NCI-H2196 treated with DMSO at 0.1 percent for 48 hours (cell line): ENCODE measurements around the gene MRGPRD.

ENCODE experiments used
- DNase-seq: peaks from one replicate; lab custom pipeline; 2025; ENCODE audit not compliant: unreplicated experiment; lab: John Stamatoyannopoulos, UW

The MRGPRD gene

GRCh38 chr11:68980776-68981065 lies at the start of gene MRGPRD:
Gene MRGPRD (minus strand): TSS chr11:68980986. CDS start chr11:68980986, 0 bp downstream.
- no peak for DNase-seq

DNA sequence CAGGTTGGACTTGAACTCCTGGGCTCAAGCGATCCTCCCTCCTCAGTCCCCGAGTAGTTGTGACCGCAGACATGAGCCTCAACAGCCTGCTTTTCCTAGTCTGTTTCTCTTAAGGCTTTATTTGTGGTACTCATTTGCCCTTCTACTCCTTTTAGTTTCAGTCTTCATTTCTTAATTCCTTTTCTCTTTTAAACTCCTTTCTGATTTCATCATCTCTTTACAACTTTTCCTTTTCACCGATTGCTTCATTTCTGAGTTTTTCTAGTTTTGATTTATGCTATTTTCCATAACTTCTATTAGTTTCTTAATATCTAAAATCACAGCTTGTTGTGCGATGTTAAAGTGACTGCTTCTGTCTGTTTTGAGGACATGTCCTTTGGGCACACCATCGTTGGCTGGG lies 49.5 kb upstream of the MRGPRD start:
- DNase-seq = no peak

DNA sequence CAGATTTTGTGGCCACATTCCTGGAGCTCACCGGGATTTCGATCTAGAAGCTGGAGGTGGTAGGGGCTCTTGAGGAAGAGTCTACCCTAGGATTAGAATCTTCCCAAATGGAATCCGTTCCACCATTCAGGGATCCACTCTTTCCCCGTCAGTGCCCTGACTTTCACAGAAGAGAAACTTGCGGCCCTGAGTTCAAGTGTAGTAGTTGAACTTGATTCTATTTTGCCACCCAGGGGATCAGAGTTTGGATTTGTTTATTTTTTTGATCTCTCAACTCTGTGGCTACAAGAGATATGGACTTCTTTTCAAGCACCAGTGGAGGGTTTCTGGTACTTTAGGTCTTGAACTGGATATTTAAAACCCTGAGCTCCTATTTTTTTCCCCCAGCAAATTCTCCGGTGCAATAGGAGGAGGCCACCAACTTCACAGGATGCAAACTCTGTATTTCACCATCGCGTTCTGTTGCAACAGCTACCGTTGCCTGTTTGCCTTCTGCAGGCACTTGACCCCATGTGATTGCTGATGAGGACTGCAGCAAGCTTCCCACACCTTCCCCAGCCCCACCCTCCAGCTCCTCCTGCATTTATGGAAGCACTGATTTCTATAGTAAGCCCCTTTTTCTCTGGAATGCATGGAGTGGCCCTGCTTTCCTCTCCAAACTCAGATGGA lies 47.1 kb upstream of the MRGPRD start:
- no peak for DNase-seq

GRCh38 chr11:69024509-69024908 lies 43.7 kb upstream of the MRGPRD start:
- no peak for DNase-seq

- DNase-seq = no peak
Observed at GRCh38 chr11:69022260-69022659, 41.5 kb upstream of the MRGPRD start.

- DNase-seq = no peak
Observed at GRCh38 chr11:69018924-69019323, 38.1 kb upstream of the MRGPRD start.

GRCh38 chr11:69017951-69018350 lies 37.2 kb upstream of the MRGPRD start:
- no peak for DNase-seq

DNA sequence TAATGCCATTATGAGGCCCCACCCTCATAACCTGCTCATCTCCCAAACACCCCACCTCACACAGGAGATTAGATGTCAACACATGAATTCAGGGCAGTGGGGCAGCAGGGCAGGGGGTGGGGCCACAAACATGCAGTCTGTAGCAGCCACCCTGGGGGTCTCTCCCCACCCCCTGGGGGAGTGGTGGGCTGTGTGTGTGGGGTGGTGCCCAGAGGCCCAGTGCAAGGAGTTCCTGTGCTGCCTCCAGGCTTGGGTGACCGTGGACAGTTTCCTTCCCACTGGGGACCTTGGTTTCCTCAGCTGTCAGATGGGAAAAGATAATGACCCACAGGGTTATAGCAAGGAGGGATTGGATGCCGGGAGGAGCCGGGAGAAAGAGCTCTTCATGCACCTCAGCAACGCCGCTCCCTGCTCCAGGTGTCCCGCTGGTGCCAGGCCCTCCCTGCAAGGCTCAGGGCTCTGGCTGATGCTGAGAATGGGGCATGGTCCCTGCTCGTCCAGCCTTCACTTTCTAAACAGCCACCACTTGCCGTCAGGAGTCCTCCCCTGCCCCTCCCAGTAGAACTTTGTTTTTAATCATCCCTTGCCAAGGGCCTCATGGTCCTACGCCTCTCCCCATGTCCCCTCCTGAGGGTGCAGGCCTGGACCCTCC lies 34.2 kb upstream of the MRGPRD start:
- DNase-seq = no peak

- DNase-seq = no peak
Observed at GRCh38 chr11:69014084-69014851, 33.5 kb upstream of the MRGPRD start.

GRCh38 chr11:69013009-69013951 lies 32.5 kb upstream of the MRGPRD start, which contains the start of gene MRGPRF:
Gene MRGPRF (minus strand): TSS chr11:69013246. CDS start chr11:69009901, 3,345 bp downstream.
- no peak for DNase-seq

- no peak for DNase-seq
Observed at GRCh38 chr11:69012092-69013008, 31.6 kb upstream of the MRGPRD start.

DNA sequence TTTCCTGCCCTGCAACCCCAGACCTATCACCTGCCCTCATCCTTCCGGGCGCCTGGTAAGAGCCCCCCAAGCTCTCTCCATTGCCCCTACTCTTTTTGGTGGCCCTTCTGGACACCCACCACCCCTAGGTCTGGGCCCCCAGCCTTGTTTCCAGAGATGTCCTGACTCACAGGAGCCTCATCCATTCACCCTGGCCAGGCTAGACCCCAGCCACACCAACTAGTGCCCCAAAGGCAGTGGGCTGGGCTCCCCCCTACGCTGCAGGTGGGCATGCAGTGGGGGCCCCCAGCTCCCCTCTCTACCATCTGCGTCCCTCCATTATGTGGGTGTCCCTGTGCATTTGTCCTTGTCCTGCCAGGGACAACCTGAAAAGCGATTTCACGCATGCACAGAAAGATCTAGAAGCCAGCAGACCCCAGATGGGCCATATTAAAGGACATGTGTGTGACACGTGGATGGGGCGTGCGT lies 30.9 kb upstream of the MRGPRD start:
- no peak for DNase-seq

DNA sequence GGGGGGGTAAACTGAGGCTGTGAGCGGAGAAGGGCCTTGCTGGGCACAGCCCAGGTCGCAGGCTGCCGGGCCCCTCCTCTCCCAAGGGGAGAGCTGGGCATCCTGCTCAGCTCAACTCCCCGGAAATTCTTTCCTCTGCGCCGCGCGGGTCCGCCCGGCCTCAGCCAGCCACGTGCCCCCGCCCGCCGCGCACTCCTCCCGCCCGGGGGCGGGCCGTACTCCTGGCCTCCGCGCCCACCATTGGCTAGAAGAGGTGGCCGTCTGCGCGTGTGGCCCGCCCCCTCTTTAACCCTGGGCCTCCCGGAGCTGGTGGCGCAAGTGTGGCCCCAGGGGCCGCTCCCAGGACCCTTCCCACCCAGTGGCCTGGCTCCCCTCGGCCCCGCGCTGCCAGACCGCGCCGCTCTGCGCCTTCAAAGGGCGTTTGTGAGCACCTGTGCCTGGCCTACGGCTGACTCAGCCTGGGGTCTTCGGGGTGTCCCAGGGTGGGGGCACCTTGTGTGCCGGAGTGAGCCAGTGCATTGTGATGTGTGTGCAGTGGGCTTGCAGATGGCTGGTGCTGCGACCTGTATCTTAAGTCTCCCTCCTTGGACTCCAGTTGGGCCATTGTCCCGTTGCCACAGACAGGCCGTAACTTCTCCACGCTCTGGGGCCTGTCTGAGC lies 30.3 kb upstream of the MRGPRD start:
- DNase-seq = peak; percentile 28

DNA sequence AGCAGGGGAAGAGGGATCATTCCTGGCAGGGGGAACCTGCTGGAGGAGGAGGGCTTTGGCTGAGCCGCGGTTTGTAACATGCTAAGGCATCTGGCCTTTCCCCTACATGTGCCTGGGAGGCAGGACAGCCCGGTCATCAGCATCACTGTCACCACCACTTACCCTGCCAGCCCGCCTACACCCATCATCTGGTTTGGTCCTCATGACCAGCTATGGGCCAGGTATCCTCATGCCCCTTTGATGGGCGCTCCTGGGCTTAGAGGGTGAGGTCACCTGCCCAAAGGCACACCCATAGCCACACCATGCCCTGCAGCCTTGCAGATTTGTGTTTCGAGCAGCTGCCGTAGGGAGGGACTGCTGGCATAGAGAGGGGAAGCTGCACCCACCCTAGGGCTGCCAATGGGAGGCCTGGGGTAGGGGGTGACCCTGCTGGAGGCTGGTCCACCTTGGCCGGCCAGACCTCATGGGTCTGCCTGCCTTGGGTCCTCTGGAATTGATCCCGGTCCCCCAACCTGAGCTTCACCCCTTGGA lies 29.6 kb upstream of the MRGPRD start:
- DNase-seq = no peak

GRCh38 chr11:69009441-69010211 lies 28.8 kb upstream of the MRGPRD start:
- no peak for DNase-seq

DNA sequence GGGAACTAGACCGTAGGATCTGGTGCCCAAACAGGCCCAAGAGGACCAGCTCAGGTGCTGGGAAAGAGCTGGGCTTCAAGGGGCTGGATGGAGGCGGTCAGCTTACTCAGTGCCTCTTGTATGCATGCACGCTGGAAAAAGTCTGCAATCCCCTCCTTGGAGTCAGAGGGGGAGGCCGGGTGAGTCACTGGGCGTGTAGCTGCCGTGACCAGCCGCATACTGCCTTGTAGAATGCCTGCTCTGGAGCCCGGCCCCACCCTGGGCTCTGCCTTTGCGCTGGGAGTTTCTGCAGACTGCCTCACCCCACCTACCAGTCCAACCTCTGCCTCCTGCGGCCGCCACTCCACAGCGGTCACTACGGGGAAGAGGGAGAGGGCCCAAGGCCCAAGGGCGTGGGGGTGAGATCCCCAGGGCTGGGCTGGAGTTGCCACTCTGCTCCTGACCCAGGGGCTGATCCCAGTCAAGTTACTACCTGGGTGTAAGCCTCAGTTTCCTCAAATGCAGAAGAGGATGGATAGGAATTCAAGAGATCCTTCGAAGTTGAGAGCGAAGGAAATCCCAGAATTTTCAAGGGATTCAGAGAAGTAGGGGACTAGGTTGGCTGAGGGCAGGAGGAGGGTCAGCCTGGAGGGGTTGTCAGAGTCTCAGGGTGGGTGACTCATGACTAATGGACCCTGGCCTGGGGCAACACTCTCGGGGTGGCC lies 28.1 kb upstream of the MRGPRD start:
- no peak for DNase-seq

- no peak for DNase-seq
Observed at GRCh38 chr11:69007975-69008381, 27.2 kb upstream of the MRGPRD start.

DNA sequence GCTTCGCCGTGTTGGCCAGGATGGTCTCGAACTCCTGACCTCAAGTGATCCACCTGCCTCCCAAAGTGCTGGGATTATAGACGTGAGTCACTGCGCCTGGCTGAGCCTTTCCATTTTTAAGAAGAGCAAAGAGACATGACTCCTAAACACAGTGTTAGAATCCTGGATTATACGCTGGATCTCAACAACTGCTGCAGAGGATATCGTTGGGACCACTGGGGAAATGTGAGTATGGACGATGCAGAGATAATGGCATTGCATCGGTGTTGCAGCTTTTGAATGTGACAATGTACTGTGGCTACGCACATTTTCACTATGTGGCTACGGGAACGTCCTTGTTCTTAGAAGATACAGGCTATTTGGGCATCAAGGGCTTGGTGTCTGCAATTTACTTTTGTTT lies 26.0 kb upstream of the MRGPRD start:
- no peak for DNase-seq
